ENCODE data around the gene APP. TPM values are rescaled to one million over a fixed set of nuclear protein-coding genes. Genes with fewer than 3 reads are reported as not detected.

APP gene
- total RNA-seq, 1 experiment from 2014 or later = 472 TPM

DNA sequence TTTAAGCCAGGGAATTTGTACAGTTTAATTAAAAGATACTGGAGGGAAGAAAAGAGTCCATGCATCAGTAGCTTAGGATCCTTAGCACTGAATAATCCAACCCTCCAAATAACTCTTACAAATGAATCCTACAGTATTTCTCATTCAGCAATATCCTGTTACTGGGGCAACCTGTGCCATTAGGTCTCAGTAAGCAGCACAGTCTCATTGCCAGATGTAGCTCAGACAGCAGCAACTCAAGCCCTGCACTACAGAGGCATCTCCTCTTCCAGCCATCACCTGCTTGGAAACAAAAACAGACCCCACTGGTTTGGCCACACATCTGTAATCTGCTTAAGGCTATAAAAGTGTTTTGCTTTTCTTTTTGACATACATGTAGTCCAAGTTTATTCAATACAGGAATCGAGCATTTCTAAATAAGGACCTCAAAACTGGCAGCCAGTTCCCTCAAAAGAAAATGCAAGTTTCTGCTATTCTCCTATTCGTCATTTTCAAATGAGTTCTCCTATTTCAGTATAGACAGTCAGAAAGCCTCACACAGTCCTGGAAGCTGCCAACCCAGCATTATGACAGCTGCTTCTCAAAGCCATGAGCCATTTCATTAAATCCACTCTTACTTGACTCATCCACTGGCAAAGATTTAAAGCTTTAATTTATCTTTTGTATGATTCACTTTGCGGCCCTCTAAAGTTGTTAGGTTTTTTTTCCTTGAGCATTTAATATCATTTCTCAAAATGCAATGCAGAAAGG is 129.0 kb downstream of the APP start:
- peak; percentile 76 for DNase-seq (ENCODE audit: unreplicated experiment)
- BruUV-seq (replicated peaks) = no TSS peak
- H3K9me3 Mint-ChIP-seq (ENCODE audit: unreplicated experiment) = no peaks in the 10 kb centered on the region
- TF ChIP-seq, protein P1, sequence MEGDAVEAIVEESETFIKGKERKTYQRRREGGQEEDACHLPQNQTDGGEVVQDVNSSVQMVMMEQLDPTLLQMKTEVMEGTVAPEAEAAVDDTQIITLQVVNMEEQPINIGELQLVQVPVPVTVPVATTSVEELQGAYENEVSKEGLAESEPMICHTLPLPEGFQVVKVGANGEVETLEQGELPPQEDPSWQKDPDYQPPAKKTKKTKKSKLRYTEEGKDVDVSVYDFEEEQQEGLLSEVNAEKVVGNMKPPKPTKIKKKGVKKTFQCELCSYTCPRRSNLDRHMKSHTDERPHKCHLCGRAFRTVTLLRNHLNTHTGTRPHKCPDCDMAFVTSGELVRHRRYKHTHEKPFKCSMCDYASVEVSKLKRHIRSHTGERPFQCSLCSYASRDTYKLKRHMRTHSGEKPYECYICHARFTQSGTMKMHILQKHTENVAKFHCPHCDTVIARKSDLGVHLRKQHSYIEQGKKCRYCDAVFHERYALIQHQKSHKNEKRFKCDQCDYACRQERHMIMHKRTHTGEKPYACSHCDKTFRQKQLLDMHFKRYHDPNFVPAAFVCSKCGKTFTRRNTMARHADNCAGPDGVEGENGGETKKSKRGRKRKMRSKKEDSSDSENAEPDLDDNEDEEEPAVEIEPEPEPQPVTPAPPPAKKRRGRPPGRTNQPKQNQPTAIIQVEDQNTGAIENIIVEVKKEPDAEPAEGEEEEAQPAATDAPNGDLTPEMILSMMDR (IDR thresholded peaks at IDR 0.05; ENCODE audit: unreplicated experiment) = no peak
- H3K27me3 Mint-ChIP-seq (ENCODE audit: insufficient read depth, unreplicated experiment) = no peaks in the 10 kb centered on the region
- H3K4me1 Mint-ChIP-seq (ENCODE audit: insufficient read depth, unreplicated experiment) = peaks cover 15% of the 10 kb centered on the region
- H3K4me3 Mint-ChIP-seq (ENCODE audit: unreplicated experiment) = no peak overlapping the region
- H3K27ac Mint-ChIP-seq (ENCODE audit: low read depth, unreplicated experiment) = peak overlapping the region; percentile 44
- peaks cover 37% of the 10 kb centered on the region for H3K36me3 Mint-ChIP-seq (ENCODE audit: insufficient read depth, unreplicated experiment)
- POLR2A ChIA-PET = interaction anchor here (0.6 to 1.9 kb wide), 13 partner anchors 8 to 128 kb away, joined by 3 to 18 read pairs (median 3); no protein-coding TSS in a partner anchor
- intact Hi-C loops (cut with micrococcal nuclease) = loop anchor here (2.0 kb wide), 1 partner anchor 127 kb away; no protein-coding TSS in a partner anchor
- CTCF ChIA-PET = interaction anchor here (0.6 to 1.0 kb wide), 5 partner anchors 32 to 158 kb away, joined by 3 to 6 read pairs (median 3); partner anchors contain the start of gene APP

DNA sequence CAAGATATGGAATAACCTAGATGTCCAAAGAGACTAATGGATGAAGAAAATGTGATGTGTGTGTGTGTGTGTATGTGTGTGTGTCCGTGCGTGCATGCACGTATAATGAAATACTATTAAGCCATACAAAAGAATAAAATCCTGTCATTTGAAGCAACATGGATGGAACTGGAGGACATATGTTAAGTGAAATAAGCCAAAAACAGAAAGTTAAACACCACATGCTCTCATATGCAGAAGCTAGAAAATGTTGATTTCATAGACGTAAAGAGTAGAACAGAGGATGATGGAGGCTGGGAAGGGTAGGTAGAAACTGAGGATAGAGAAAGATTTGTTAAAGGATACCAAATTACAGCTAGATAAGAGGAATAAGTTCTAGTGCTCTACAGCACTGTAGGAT is 133.7 kb downstream of the APP start:
- TF ChIP-seq, protein P1 (IDR thresholded peaks at IDR 0.05; ENCODE audit: unreplicated experiment) = no peak

DNA sequence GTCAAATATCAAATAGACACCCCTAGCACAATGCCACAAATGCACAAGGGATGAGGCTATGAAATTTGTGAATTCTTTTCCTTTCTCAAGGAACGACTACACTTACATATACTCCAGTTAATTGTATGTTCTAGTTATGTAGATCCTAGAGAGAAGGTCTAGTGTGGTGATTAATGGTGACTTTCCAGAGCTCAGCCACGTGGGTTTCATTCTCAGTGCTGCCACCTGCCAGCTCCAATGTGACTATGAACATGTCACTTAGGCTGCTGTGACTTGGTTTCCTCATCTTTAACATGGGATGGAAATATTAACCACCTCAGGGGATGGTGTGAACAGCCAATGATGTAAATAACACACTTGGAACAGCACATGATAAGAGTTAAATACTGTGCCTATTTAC is 138.3 kb downstream of the APP start:
- Mint-ChIP-seq H3K36me3 (ENCODE audit: insufficient read depth, unreplicated experiment) (peaks cover 15% of the 10 kb centered on the region), H3K9me3 (ENCODE audit: unreplicated experiment) (no peaks in the 10 kb centered on the region), H3K27ac (ENCODE audit: low read depth, unreplicated experiment) (no peak overlapping the region), H3K4me3 (ENCODE audit: unreplicated experiment) (no peak overlapping the region), H3K27me3 (ENCODE audit: insufficient read depth, unreplicated experiment) (no peaks in the 10 kb centered on the region), H3K4me1 (ENCODE audit: insufficient read depth, unreplicated experiment) (peaks cover 6% of the 10 kb centered on the region)
- intact Hi-C loops (cut with micrococcal nuclease) = no loop called here
- DNase-seq (ENCODE audit: unreplicated experiment) = no peak
- CTCF ChIA-PET = interaction anchor here (0.6 to 1.0 kb wide), 2 partner anchors 13 to 494 kb away, joined by 3 to 4 read pairs; no protein-coding TSS in a partner anchor
- TF ChIP-seq, protein P1 (IDR thresholded peaks at IDR 0.05; ENCODE audit: unreplicated experiment) = no peak
- no TSS peak for BruUV-seq (replicated peaks)
- POLR2A ChIA-PET = interaction anchor here (0.9 to 1.7 kb wide), 2 partner anchors 18 to 51 kb away, joined by 3 read pairs; no protein-coding TSS in a partner anchor

More for the DNA sequence above, 133.7 kb downstream of the APP start:
- CTCF ChIA-PET = interaction anchor here (0.6 kb wide), 1 partner anchor 91 kb away, joined by 3 read pairs; no protein-coding TSS in a partner anchor
- H3K27ac Mint-ChIP-seq (ENCODE audit: low read depth, unreplicated experiment) = no peak overlapping the region
- intact Hi-C loops (cut with micrococcal nuclease) = no loop called here
- BruUV-seq (replicated peaks) = no TSS peak
- POLR2A ChIA-PET = no interaction called here
- DNase-seq (ENCODE audit: unreplicated experiment) = no peak
- no peaks in the 10 kb centered on the region for H3K27me3 Mint-ChIP-seq (ENCODE audit: insufficient read depth, unreplicated experiment)
- peaks cover 13% of the 10 kb centered on the region for H3K36me3 Mint-ChIP-seq (ENCODE audit: insufficient read depth, unreplicated experiment)
- H3K9me3 Mint-ChIP-seq (ENCODE audit: unreplicated experiment) = no peaks in the 10 kb centered on the region
- no peak overlapping the region for H3K4me3 Mint-ChIP-seq (ENCODE audit: unreplicated experiment)
- H3K4me1 Mint-ChIP-seq (ENCODE audit: insufficient read depth, unreplicated experiment) = peaks cover 16% of the 10 kb centered on the region

- Mint-ChIP-seq H3K4me1 (ENCODE audit: insufficient read depth, unreplicated experiment) (no peaks in the 10 kb centered on the region), H3K4me3 (ENCODE audit: unreplicated experiment) (no peak overlapping the region), H3K36me3 (ENCODE audit: insufficient read depth, unreplicated experiment) (peaks cover 8% of the 10 kb centered on the region), H3K9me3 (ENCODE audit: unreplicated experiment) (no peaks in the 10 kb centered on the region), H3K27ac (ENCODE audit: low read depth, unreplicated experiment) (peak overlapping the region; percentile 50), H3K27me3 (ENCODE audit: insufficient read depth, unreplicated experiment) (no peaks in the 10 kb centered on the region)
- ChIA-PET CTCF (interaction anchor here (0.6 kb wide), 1 partner anchor 500 kb away, joined by 7 read pairs; no protein-coding TSS in a partner anchor), POLR2A (interaction anchor here (0.6 kb wide), 1 partner anchor 138 kb away, joined by 5 read pairs; no protein-coding TSS in a partner anchor)
- BruUV-seq (replicated peaks) = no TSS peak
- DNase-seq (ENCODE audit: unreplicated experiment) = no peak
- TF ChIP-seq, protein P1 (IDR thresholded peaks at IDR 0.05; ENCODE audit: unreplicated experiment) = no peak
- intact Hi-C loops (cut with micrococcal nuclease) = no loop called here
Measured at GRCh38 chr21:26028183-26028582, 142.4 kb downstream of the APP start.
